ENCODE results near the gene NOTO.

NOTO gene

GRCh38 chr2:73235315-73236028 is 33.1 kb downstream of the NOTO start:
- peak; percentile 12 for DNase-seq

- DNase-seq, result no peak
Measured at GRCh38 chr2:73237168-73237567, 34.8 kb downstream of the NOTO start.

GRCh38 chr2:73238149-73238548 is 35.8 kb downstream of the NOTO start:
- no peak for DNase-seq

- DNase-seq, result no peak
Measured at GRCh38 chr2:73238976-73239375, 36.6 kb downstream of the NOTO start.

- DNase-seq, result no peak
Measured at GRCh38 chr2:73239776-73240175, 37.4 kb downstream of the NOTO start.

GRCh38 chr2:73243884-73244570 is 41.7 kb downstream of the NOTO start:
- no peak for DNase-seq

- DNase-seq, result no peak
Measured at GRCh38 chr2:73244580-73244979, 42.2 kb downstream of the NOTO start.

GRCh38 chr2:73246850-73247249 is 44.5 kb downstream of the NOTO start:
- DNase-seq, result no peak

- no peak for DNase-seq
Measured at GRCh38 chr2:73249636-73250035, 47.3 kb downstream of the NOTO start.

GRCh38 chr2:73250872-73251846 is 48.8 kb downstream of the NOTO start:
- no peak for DNase-seq

- DNase-seq, result no peak
Measured at GRCh38 chr2:73252238-73253027, 50.1 kb downstream of the NOTO start.

- DNase-seq, result no peak
Measured at GRCh38 chr2:73253400-73253799, 51.0 kb downstream of the NOTO start.

- DNase-seq, result no peak
Measured at GRCh38 chr2:73253901-73254300, 51.5 kb downstream of the NOTO start.

- no peak for DNase-seq
Measured at GRCh38 chr2:73254343-73255006, 52.1 kb downstream of the NOTO start.

- no peak for DNase-seq
Measured at GRCh38 chr2:73255007-73255644, 52.8 kb downstream of the NOTO start.

GRCh38 chr2:73255907-73256617 is 53.7 kb downstream of the NOTO start:
- no peak for DNase-seq

GRCh38 chr2:73256618-73256922 is 54.2 kb downstream of the NOTO start:
- no peak for DNase-seq

- no peak for DNase-seq
Measured at GRCh38 chr2:73257021-73257420, 54.6 kb downstream of the NOTO start.

- DNase-seq, result no peak
Measured at GRCh38 chr2:73257425-73258125, 55.2 kb downstream of the NOTO start.

- DNase-seq, result no peak
Measured at GRCh38 chr2:73258186-73258912, 56.0 kb downstream of the NOTO start.

All from central memory CD4-positive, alpha-beta T cell (primary cell).